ENCODE measurements around the gene MAPKBP1.

- TF ChIP-seq SIX5 (IDR thresholded peaks at IDR 0.05; ENCODE audit: borderline replicate concordance in 1 of 2, insufficient read depth in 1 of 2, low read depth in 1 of 2, low read length in 2 of 2), result no peak
- no peak for TF ChIP-seq ZNF699 (CRISPR knock-in tag; IDR thresholded peaks at IDR 0.05; ENCODE audit: insufficient replicate concordance)
- no peak for TF ChIP-seq HMGN3 (IDR thresholded peaks at IDR 0.05; ENCODE audit: borderline replicate concordance, extremely low read depth, insufficient read length, low read depth, low read length)
- TF ChIP-seq, protein P1, sequence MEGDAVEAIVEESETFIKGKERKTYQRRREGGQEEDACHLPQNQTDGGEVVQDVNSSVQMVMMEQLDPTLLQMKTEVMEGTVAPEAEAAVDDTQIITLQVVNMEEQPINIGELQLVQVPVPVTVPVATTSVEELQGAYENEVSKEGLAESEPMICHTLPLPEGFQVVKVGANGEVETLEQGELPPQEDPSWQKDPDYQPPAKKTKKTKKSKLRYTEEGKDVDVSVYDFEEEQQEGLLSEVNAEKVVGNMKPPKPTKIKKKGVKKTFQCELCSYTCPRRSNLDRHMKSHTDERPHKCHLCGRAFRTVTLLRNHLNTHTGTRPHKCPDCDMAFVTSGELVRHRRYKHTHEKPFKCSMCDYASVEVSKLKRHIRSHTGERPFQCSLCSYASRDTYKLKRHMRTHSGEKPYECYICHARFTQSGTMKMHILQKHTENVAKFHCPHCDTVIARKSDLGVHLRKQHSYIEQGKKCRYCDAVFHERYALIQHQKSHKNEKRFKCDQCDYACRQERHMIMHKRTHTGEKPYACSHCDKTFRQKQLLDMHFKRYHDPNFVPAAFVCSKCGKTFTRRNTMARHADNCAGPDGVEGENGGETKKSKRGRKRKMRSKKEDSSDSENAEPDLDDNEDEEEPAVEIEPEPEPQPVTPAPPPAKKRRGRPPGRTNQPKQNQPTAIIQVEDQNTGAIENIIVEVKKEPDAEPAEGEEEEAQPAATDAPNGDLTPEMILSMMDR (IDR thresholded peaks at IDR 0.05 in 2 of 3, conservative IDR thresholded peaks at IDR 0.05 in 1 of 3; ENCODE audit: insufficient read depth in 2 of 3, low read depth in 1 of 3, low read length in 3 of 3), result no peak
Observed at GRCh38 chr15:41857316-41857715, 83.0 kb downstream of the MAPKBP1 start.

Data from K562 (cell line).